ENCODE measurements around the gene HEATR9.

- TF ChIP-seq, protein P1, sequence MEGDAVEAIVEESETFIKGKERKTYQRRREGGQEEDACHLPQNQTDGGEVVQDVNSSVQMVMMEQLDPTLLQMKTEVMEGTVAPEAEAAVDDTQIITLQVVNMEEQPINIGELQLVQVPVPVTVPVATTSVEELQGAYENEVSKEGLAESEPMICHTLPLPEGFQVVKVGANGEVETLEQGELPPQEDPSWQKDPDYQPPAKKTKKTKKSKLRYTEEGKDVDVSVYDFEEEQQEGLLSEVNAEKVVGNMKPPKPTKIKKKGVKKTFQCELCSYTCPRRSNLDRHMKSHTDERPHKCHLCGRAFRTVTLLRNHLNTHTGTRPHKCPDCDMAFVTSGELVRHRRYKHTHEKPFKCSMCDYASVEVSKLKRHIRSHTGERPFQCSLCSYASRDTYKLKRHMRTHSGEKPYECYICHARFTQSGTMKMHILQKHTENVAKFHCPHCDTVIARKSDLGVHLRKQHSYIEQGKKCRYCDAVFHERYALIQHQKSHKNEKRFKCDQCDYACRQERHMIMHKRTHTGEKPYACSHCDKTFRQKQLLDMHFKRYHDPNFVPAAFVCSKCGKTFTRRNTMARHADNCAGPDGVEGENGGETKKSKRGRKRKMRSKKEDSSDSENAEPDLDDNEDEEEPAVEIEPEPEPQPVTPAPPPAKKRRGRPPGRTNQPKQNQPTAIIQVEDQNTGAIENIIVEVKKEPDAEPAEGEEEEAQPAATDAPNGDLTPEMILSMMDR (IDR thresholded peaks at IDR 0.05) = no peak
- no peak for TF ChIP-seq POLR2A (IDR thresholded peaks at IDR 0.05)
Measured at GRCh38 chr17:35903451-35903850, 34.8 kb upstream of the HEATR9 start.
